GM10266 (cell line): ENCODE data around the gene NACC1.

Source experiments
- DNase-seq: peaks from one replicate; pipeline ENCODE4 v3.0.0; 2012; ENCODE audit errors: extremely low spot score
- CTCF ChIP-seq: IDR thresholded peaks from 2 replicates; pipeline ENCODE4 v1.5.1; 2012; ENCODE audit warnings: mild to moderate bottlenecking, low read depth; ENCODE audit not compliant: control insufficient read depth, insufficient read depth; ENCODE audit errors: missing control alignments

NACC1 gene

GRCh38 chr19:13117772-13118423 is at the start of gene NACC1:
Gene NACC1, plus strand, starts transcription at chr19:13118264. Its CDS starts 16,944 bp downstream, at chr19:13135208.
- TF ChIP-seq CTCF, result no peak
- DNase-seq, result peak; percentile 99

GRCh38 chr19:13069415-13070359 is 48.4 kb upstream of the NACC1 start:
- no peak for DNase-seq
- no peak for TF ChIP-seq CTCF

- no peak for TF ChIP-seq CTCF
- no peak for DNase-seq
Measured at GRCh38 chr19:13070425-13071140, 47.5 kb upstream of the NACC1 start.

GRCh38 chr19:13071444-13072187 is 46.4 kb upstream of the NACC1 start:
- TF ChIP-seq CTCF, result no peak
- DNase-seq, result no peak

- DNase-seq, result no peak
- TF ChIP-seq CTCF, result no peak
Measured at GRCh38 chr19:13072188-13072908, 45.7 kb upstream of the NACC1 start.

GRCh38 chr19:13073263-13073662 is 44.8 kb upstream of the NACC1 start:
- no peak for TF ChIP-seq CTCF
- no peak for DNase-seq
